GM12878 (cell line): Measurements from ENCODE around the gene ADGRV1. TPM values are rescaled to one million over a fixed set of nuclear protein-coding genes. Genes with fewer than 3 reads are reported as not detected.

ENCODE experiments used
- ATAC-seq: fragments of 200-7000 bp; cut with Tn5 transposase; 3 replicates; pipeline ENCODE4 v1.9.1; 2020; ENCODE audit warnings: mild to moderate bottlenecking, moderate library complexity
- BruUV-seq: library from RNA; stranded (reverse); fragments of 400-500 nt; replicated peaks from 2 replicates; lab custom pipeline; 2021; lab: Mats Ljungman, UMichigan
- CTCF ChIA-PET: fragments of 300-600 bp; sonication (Branson Sonifier 250); formaldehyde crosslinking; extraction: SDS; loops from one replicate; lab custom pipeline; 2021; ENCODE audit warnings: inconsistent platforms; lab: Yijun Ruan, JAX
- POLR2A ChIA-PET: fragments of 350-600 bp; formaldehyde crosslinking; extraction: SDS; loops from one replicate; lab custom pipeline; 2021; ENCODE audit warnings: inconsistent platforms; lab: Charles Lee
- RAD21 ChIA-PET: fragments of 300-600 bp; sonication (Branson Sonifier 250); formaldehyde crosslinking; loops from one replicate; lab custom pipeline; 2023; ENCODE audit warnings: antibody characterized with exemption; ENCODE audit not compliant: unreplicated experiment; lab: Charles Lee
- SMC1A ChIA-PET: fragments of 300-600 bp; sonication (Branson Sonifier 250); formaldehyde crosslinking; loops from one replicate; lab custom pipeline; 2023; ENCODE audit not compliant: unreplicated experiment, uncharacterized antibody; lab: Charles Lee
- DNase-seq: peaks from one replicate; pipeline ENCODE4 v3.0.0-alpha.2; 2011; ENCODE audit warnings: low read depth, low spot score
- FAIRE-seq: peaks from 3 replicates; lab custom pipeline; 2011; peaks lifted over from hg19 to GRCh38; lab: Jason Lieb, UNC
- H2AFZ ChIP-seq: 2 replicates; pipeline ENCODE4 v1.6.0; 2011; ENCODE audit warnings: low read depth, low read length, control low read depth; ENCODE audit not compliant: control insufficient read depth
- H3K27ac ChIP-seq: 2 replicates; pipeline ENCODE4 v1.5.1; 2011; ENCODE audit warnings: control low read depth; ENCODE audit not compliant: control insufficient read depth, insufficient read depth
- H3K27me3 ChIP-seq, 2 experiments: replicated peaks in 1 of 2; 2 replicates each; pipeline versions ENCODE4 v1.6.0 to v1.6.1; 2011; ENCODE audit warnings: low read length in 1 of 2; ENCODE audit not compliant: control insufficient read depth in 2 of 2, insufficient read depth in 2 of 2
- H3K36me3 ChIP-seq, 2 experiments: 2 replicates each; pipeline ENCODE4 v1.5.1; 2011; ENCODE audit warnings: low read length in 1 of 2; ENCODE audit not compliant: control insufficient read depth in 2 of 2, insufficient read depth in 2 of 2
- H3K4me1 ChIP-seq: 2 replicates; pipeline ENCODE4 v1.6.1; 2011; ENCODE audit warnings: mild to moderate bottlenecking, low read length, moderate library complexity, mixed read lengths; ENCODE audit not compliant: control insufficient read depth, insufficient read depth
- H3K4me2 ChIP-seq: 2 replicates; pipeline ENCODE4 v1.6.0; 2011; ENCODE audit warnings: control low read depth; ENCODE audit not compliant: control insufficient read depth, insufficient read depth
- H3K4me3 ChIP-seq: fragments of 200-600 bp; sonication (generic); 2 replicates; pipeline ENCODE4 v1.5.1; 2016
- H3K79me2 ChIP-seq: 2 replicates; pipeline ENCODE4 v1.6.0; 2011; ENCODE audit warnings: low read length; ENCODE audit not compliant: control insufficient read depth, insufficient read depth
- H3K9ac ChIP-seq: 2 replicates; pipeline ENCODE4 v1.8.0; 2011; ENCODE audit warnings: low read length, control low read depth, mixed read lengths; ENCODE audit not compliant: control insufficient read depth, insufficient read depth
- H3K9me3 ChIP-seq: replicated peaks from 3 replicates; pipeline ENCODE4 v1.5.1; 2011; ENCODE audit warnings: mild to moderate bottlenecking, low read length; ENCODE audit not compliant: control insufficient read depth, insufficient read depth
- H4K20me1 ChIP-seq: 2 replicates; pipeline ENCODE4 v1.6.0; 2011; ENCODE audit not compliant: control insufficient read depth, insufficient read depth
- CEBPB ChIP-seq, 2 experiments: fragments of 150-350 bp in 1 of 2; IDR thresholded peaks; 2 replicates each; pipeline ENCODE4 v1.6.1; 2012 to 2014; ENCODE audit warnings: low read depth in 2 of 2, low read length in 2 of 2, borderline replicate concordance in 1 of 2, inconsistent platforms in 1 of 2
- NR2C1 ChIP-seq: fragments of 450-650 bp; IDR thresholded peaks from 2 replicates; pipeline ENCODE4 v1.6.1; 2017; ENCODE audit warnings: antibody characterized with exemption, mild to moderate bottlenecking, moderate library complexity
- POU2F2 ChIP-seq: IDR thresholded peaks from 3 replicates; pipeline ENCODE4 v1.6.1; 2011; ENCODE audit warnings: low read depth, mild to moderate bottlenecking, low read length, borderline replicate concordance
- SKIL ChIP-seq: fragments of 450-650 bp; IDR thresholded peaks from 2 replicates; pipeline ENCODE4 v1.6.1; 2017; ENCODE audit warnings: mild to moderate bottlenecking, low read depth, inconsistent platforms; ENCODE audit not compliant: poor library complexity, severe bottlenecking
- SRF ChIP-seq, 2 experiments: IDR thresholded peaks; 2 replicates each; pipeline ENCODE4 v1.6.1; 2011; ENCODE audit warnings: low read depth in 2 of 2, low read length in 2 of 2, mild to moderate bottlenecking in 1 of 2, moderate library complexity in 1 of 2
- STAT1 ChIP-seq: fragments of 450-650 bp; conservative IDR thresholded peaks from 2 replicates; pipeline ENCODE4 v1.6.1; 2014; ENCODE audit warnings: antibody characterized with exemption, mild to moderate bottlenecking
- SUZ12 ChIP-seq: fragments of 200-600 bp; sonication (generic); IDR thresholded peaks from one replicate; pipeline ENCODE4 v1.6.1; 2018; ENCODE audit warnings: antibody characterized with exemption, mild to moderate bottlenecking; ENCODE audit not compliant: unreplicated experiment
- YBX1 ChIP-seq: fragments of 450-650 bp; IDR thresholded peaks from 2 replicates; pipeline ENCODE4 v1.6.1; 2016; ENCODE audit warnings: antibody characterized with exemption
- ZNF274 ChIP-seq: IDR thresholded peaks from one replicate; pipeline ENCODE4 v1.8.0; 2011; ENCODE audit not compliant: insufficient read length, insufficient read depth
- WGBS: methylation state at CpG from one replicate; pipeline ENCODE4 v1.1.6; 2016; ENCODE audit warnings: low lambda C conversion rate; ENCODE audit not compliant: insufficient replicate concordance, insufficient coverage; ENCODE audit errors: missing lambda C conversion rate; 5-methylcytosine and 5-hydroxymethylcytosine counted together
- in situ Hi-C: fragments of 300-500 bp; cut with MboI; formaldehyde crosslinking; loops from 9 replicates; pipeline ENCODE4 v1.14.3; 2018; ENCODE audit warnings: mixed read lengths
- intact Hi-C: fragments of 100-400 bp; cut with micrococcal nuclease; formaldehyde crosslinking; loops from one replicate; pipeline ENCODE4 v1.14.2; 2022; ENCODE audit not compliant: unreplicated experiment
- polyA plus RNA-seq, 11 experiments: library from polyadenylated mRNA; depleted of rRNA in 4 of 11; unstranded in 6 of 11; stranded (reverse) in 5 of 11; fragments of >200 nt; fragmentation: Nextera tagmentation in 4 of 11; fragmentation: Illumina TruSeq in 1 of 11; extraction: Ambion mirVana in 4 of 11; extraction: Trizol in 1 of 11; gene quantifications; 1 replicate in 1 of 11; 2 replicates in 10 of 11; pipeline versions ENCODE4 v1.2.1 to v1.2.3, GENCODE V29; 2011 to 2016; ENCODE audit warnings: inconsistent platforms in 2 of 11, missing spikeins in 2 of 11, low read depth in 1 of 11
- total RNA-seq, 4 experiments: library from RNA; depleted of rRNA in 3 of 4; stranded (reverse); fragments of >200 nt in 3 of 4; fragmentation: Illumina TruSeq in 1 of 4; extraction: Trizol in 1 of 4; gene quantifications; 2 replicates each; pipeline versions ENCODE4 v1.2.1 to v1.2.3, GENCODE V29; 2013 to 2021
- TF ChIP-seq, protein P1 (sequence below): fragments of 450-650 bp; formaldehyde crosslinking; IDR thresholded peaks from 2 replicates; pipeline ENCODE4 v1.4.0; 2022; ENCODE audit warnings: mild to moderate bottlenecking, moderate library complexity

ADGRV1 gene
- total and polyA plus RNA-seq, 10 of the 15 experiments (the other 5 are each of a cell fraction or from before 2014, with no cell fraction given) = 0.04 to 8.1 (median 0.16) TPM; not detected in 1

DNA sequence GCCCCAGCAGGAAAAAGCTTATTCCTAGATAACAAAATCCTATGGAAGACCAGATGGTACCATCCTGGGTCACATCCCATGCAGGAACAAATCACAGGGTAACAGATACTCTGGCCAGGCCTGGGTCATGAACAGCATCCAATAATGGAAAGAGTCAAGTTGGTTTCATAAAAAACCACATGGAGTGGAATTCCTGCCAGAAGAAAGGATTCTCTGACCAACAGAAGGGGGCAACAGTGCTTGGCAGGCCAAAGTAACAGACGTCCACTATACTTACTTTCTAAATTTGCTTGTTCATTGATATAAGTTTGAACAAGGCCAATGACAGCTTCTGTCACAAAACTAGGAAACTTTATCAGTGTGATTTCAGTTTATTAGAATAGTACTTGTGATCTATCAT is 551.0 kb downstream of the ADGRV1 start:
- FAIRE-seq = no peak

DNA sequence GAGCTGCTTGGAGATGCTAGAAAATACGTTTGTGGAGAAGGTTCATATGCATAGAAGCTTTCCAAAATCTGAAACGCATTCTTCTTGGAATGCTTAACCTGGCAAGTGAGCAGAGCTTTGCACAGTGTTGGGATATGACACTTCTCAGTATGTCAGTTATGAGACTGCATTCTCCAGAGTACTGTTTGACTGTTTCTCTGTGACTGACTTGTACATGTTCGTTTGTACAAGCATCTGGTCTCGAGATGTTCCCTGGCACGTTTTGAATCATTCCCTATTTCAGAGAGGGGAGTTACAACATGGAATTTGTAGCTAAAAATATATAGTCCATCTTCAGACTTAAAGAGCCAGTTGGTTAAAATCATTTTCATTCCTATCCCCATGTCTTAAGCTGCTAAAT is 552.1 kb downstream of the ADGRV1 start:
- intact Hi-C loops = no loop called here
- ChIA-PET SMC1A (interaction anchor here (1.1 to 5.3 kb wide), 7 partner anchors 11 to 275 kb away, joined by 3 to 33 read pairs (median 3); no protein-coding TSS in a partner anchor), RAD21 (no interaction called here), POLR2A (interaction anchor here (0.6 to 1.0 kb wide), 2 partner anchors 13 to 314 kb away, joined by 3 read pairs; no protein-coding TSS in a partner anchor), CTCF (interaction anchor here (0.8 to 1.7 kb wide), 4 partner anchors 17 to 309 kb away, joined by 3 to 5 read pairs (median 4); no protein-coding TSS in a partner anchor)
- Histone ChIP-seq H3K4me3 (no peak overlapping the region), H3K4me1 (no peaks in the 10 kb centered on the region), H3K9ac (no peak overlapping the region), H3K9me3 (no peaks in the 10 kb centered on the region), H3K79me2 (no peaks in the 10 kb centered on the region), H4K20me1 (no peaks in the 10 kb centered on the region), H3K27me3 (no peaks in the 10 kb centered on the region), H3K4me2 (no peak overlapping the region), H3K36me3 (no peaks in the 10 kb centered on the region), H3K27ac (no peak overlapping the region), H2AFZ (no peak overlapping the region)
- 0% methylated on average over 5 of the region's 5 CpGs for WGBS
- DNase-seq (no peak), FAIRE-seq (no peak), ATAC-seq (no peak)
- no TSS peak for BruUV-seq
- in situ Hi-C loops = no loop called here
- no peak for TF ChIP-seq SRF (IDR thresholded peaks at IDR 0.05; ENCODE audit: low read depth in 2 of 2, low read length in 2 of 2)
- TF ChIP-seq SKIL = no peak
- no peak for TF ChIP-seq ZNF274
- TF ChIP-seq NR2C1 = no peak
- TF ChIP-seq, protein P1, sequence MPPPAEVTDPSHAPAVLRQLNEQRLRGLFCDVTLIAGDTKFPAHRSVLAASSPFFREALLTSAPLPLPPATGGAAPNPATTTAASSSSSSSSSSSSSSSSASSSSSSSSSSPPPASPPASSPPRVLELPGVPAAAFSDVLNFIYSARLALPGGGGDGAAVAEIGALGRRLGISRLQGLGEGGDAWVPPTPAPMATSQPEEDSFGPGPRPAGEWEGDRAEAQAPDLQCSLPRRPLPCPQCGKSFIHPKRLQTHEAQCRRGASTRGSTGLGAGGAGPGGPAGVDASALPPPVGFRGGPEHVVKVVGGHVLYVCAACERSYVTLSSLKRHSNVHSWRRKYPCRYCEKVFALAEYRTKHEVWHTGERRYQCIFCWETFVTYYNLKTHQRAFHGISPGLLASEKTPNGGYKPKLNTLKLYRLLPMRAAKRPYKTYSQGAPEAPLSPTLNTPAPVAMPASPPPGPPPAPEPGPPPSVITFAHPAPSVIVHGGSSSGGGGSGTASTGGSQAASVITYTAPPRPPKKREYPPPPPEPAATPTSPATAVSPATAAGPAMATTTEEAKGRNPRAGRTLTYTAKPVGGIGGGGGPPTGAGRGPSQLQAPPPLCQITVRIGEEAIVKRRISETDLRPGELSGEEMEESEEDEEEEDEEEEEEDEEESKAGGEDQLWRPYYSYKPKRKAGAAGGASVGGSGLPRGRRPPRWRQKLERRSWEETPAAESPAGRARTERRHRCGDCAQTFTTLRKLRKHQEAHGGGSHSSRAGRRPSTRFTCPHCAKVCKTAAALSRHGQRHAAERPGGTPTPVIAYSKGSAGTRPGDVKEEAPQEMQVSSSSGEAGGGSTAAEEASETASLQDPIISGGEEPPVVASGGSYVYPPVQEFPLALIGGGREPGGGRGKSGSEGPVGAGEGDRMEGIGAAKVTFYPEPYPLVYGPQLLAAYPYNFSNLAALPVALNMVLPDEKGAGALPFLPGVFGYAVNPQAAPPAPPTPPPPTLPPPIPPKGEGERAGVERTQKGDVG = no peak

More for the DNA sequence above, 551.0 kb downstream of the ADGRV1 start:
- TF ChIP-seq YBX1 (no peak), SUZ12 (no peak), CEBPB (IDR thresholded peaks at IDR 0.05; ENCODE audit: borderline replicate concordance in 1 of 2, low read depth in 2 of 2, low read length in 2 of 2) (no peak), POU2F2 (no peak), STAT1 (no peak)
- H3K4me1 ChIP-seq = no peaks in the 10 kb centered on the region
- no peaks in the 10 kb centered on the region for H3K36me3 ChIP-seq
- BruUV-seq = no TSS peak
- H4K20me1 ChIP-seq = no peaks in the 10 kb centered on the region
- in situ Hi-C loops (no loop called here), intact Hi-C loops (no loop called here)
- no peak overlapping the region for H3K9ac ChIP-seq
- H2AFZ ChIP-seq = no peak overlapping the region
- CTCF ChIA-PET = interaction anchor here (0.6 to 1.7 kb wide), 5 partner anchors 13 to 311 kb away, joined by 3 to 5 read pairs (median 4); no protein-coding TSS in a partner anchor
- H3K79me2 ChIP-seq = no peaks in the 10 kb centered on the region
- H3K27ac ChIP-seq = no peak overlapping the region
- DNase-seq (no peak), ATAC-seq (no peak)
- H3K4me3 ChIP-seq = no peak overlapping the region
- H3K27me3 ChIP-seq = no peaks in the 10 kb centered on the region
- 0% methylated on average over 1 of the region's 1 CpG for WGBS
- SMC1A ChIA-PET = interaction anchor here (1.1 to 5.3 kb wide), 5 partner anchors 12 to 276 kb away, joined by 3 to 33 read pairs (median 3); no protein-coding TSS in a partner anchor
- POLR2A ChIA-PET = no interaction called here
- RAD21 ChIA-PET = interaction anchor here (0.6 kb wide), 1 partner anchor 312 kb away, joined by 3 read pairs; no protein-coding TSS in a partner anchor
- H3K4me2 ChIP-seq = no peak overlapping the region
- H3K9me3 ChIP-seq = no peaks in the 10 kb centered on the region
